Measurements from ENCODE around the gene COPG1. TPM values are rescaled to one million over a fixed set of nuclear protein-coding genes. Genes with fewer than 3 reads are reported as not detected.

COPG1 gene
- total RNA-seq, 1 experiment from 2014 or later, result 132 TPM

GRCh38 chr3:129282727-129283327, 33.4 kb downstream of the COPG1 start:
- ATAC-seq (no peak), DNase-seq (ENCODE audit: low spot score) (no peak)
- H3K27ac Mint-ChIP-seq, result no peak overlapping the region
- POLR2A ChIA-PET, result no interaction called here
- H3K4me1 Mint-ChIP-seq, result peaks cover 23% of the 10 kb centered on the region
- H3K36me3 Mint-ChIP-seq, result peaks cover 5% of the 10 kb centered on the region
- CTCF ChIA-PET, result no interaction called here
- H3K9me3 Mint-ChIP-seq, result no peaks in the 10 kb centered on the region
- TF ChIP-seq ELF4 (CRISPR knock-in tag; IDR thresholded peaks at IDR 0.05; ENCODE audit: low read depth) (no peak), TP53 (CRISPR knock-in tag; IDR thresholded peaks at IDR 0.05) (no peak), NR3C1 (CRISPR knock-in tag; conservative IDR thresholded peaks at IDR 0.05; ENCODE audit: low read depth) (no peak), ARID4B (CRISPR knock-in tag; IDR thresholded peaks at IDR 0.05; ENCODE audit: borderline replicate concordance) (no peak), TEAD1 (CRISPR knock-in tag; IDR thresholded peaks at IDR 0.05) (no peak), USF2 (CRISPR knock-in tag; IDR thresholded peaks at IDR 0.05) (no peak), ZBTB43 (CRISPR knock-in tag; IDR thresholded peaks at IDR 0.05) (no peak), MYBL2 (CRISPR knock-in tag; IDR thresholded peaks at IDR 0.05) (no peak), GTF2I (CRISPR knock-in tag; conservative IDR thresholded peaks at IDR 0.05) (no peak), SOX15 (CRISPR knock-in tag; IDR thresholded peaks at IDR 0.05) (no peak)
- no peak overlapping the region for H3K4me3 Mint-ChIP-seq
- H3K27me3 Mint-ChIP-seq (ENCODE audit: low read depth), result no peaks in the 10 kb centered on the region

- Mint-ChIP-seq H3K9me3 (no peaks in the 10 kb centered on the region), H3K4me3 (no peak overlapping the region), H3K27me3 (ENCODE audit: low read depth) (no peaks in the 10 kb centered on the region), H3K27ac (no peak overlapping the region), H3K36me3 (peaks cover 10% of the 10 kb centered on the region), H3K4me1 (peaks cover 9% of the 10 kb centered on the region)
- CTCF ChIA-PET, result no interaction called here
- no peak for TF ChIP-seq ZNF121 (CRISPR knock-in tag; IDR thresholded peaks at IDR 0.05)
- TF ChIP-seq IRF1 (CRISPR knock-in tag; IDR thresholded peaks at IDR 0.05), result no peak
- no peak for TF ChIP-seq GTF2I (CRISPR knock-in tag; conservative IDR thresholded peaks at IDR 0.05)
- TF ChIP-seq ZNF263 (CRISPR knock-in tag; IDR thresholded peaks at IDR 0.05; ENCODE audit: low read depth), result no peak
- no peak for TF ChIP-seq USF2 (CRISPR knock-in tag; IDR thresholded peaks at IDR 0.05)
- TF ChIP-seq ESRRA (CRISPR knock-in tag; IDR thresholded peaks at IDR 0.05; ENCODE audit: borderline replicate concordance), result no peak
- no peak for TF ChIP-seq AFF4 (CRISPR knock-in tag; IDR thresholded peaks at IDR 0.05; ENCODE audit: borderline replicate concordance)
- no peak for TF ChIP-seq HMGA2 (CRISPR knock-in tag; IDR thresholded peaks at IDR 0.05)
- no peak for TF ChIP-seq CBFB (CRISPR knock-in tag; IDR thresholded peaks at IDR 0.05; ENCODE audit: low read depth)
- POLR2A ChIA-PET, result no interaction called here
- ATAC-seq (no peak), DNase-seq (ENCODE audit: low spot score) (no peak)
These were observed 36.7 kb downstream of the COPG1 start for GRCh38 chr3:129286081-129286480.
